GM10248 (cell line): ENCODE data around the gene IQCK.

Experiments
- CTCF ChIA-PET: fragments of 300-600 bp; sonication (Branson Sonifier 250); formaldehyde crosslinking; extraction: SDS; loops from one replicate; lab custom pipeline; 2021; ENCODE audit warnings: antibody characterized with exemption; lab: Yijun Ruan, JAX
- POLR2A ChIA-PET: fragments of 350-650 bp; sonication (Branson Sonifier 250); formaldehyde crosslinking; extraction: SDS; loops from one replicate; lab custom pipeline; 2020; ENCODE audit warnings: antibody characterized with exemption; lab: Yijun Ruan, JAX
- DNase-seq: peaks from one replicate; pipeline ENCODE4 v3.0.0; 2012; ENCODE audit errors: extremely low spot score
- CTCF ChIP-seq: IDR thresholded peaks from 2 replicates; pipeline ENCODE4 v1.5.1; 2012; ENCODE audit warnings: mild to moderate bottlenecking, low read depth; ENCODE audit errors: extremely low read depth, missing control alignments, control extremely low read depth

IQCK gene

GRCh38 chr16:19689342-19689741 lies 28.7 kb upstream of the IQCK start:
- ChIA-PET CTCF (interaction anchor here (1.4 kb wide), 1 partner anchor 10 kb away, joined by 4 read pairs; no protein-coding TSS in a partner anchor), POLR2A (interaction anchor here (0.6 kb wide), 1 partner anchor 22 kb away, joined by 6 read pairs; no protein-coding TSS in a partner anchor)
- DNase-seq = no peak
- TF ChIP-seq CTCF = no peak

GRCh38 chr16:19690196-19690595 lies 27.9 kb upstream of the IQCK start:
- ChIA-PET CTCF (interaction anchor here (1.4 kb wide), 1 partner anchor 9 kb away, joined by 4 read pairs; no protein-coding TSS in a partner anchor), POLR2A (interaction anchor here (0.7 kb wide), 1 partner anchor 135 kb away, joined by 3 read pairs; the partner anchor contains the start of gene VPS35L)
- no peak for DNase-seq
- TF ChIP-seq CTCF = no peak

DNA sequence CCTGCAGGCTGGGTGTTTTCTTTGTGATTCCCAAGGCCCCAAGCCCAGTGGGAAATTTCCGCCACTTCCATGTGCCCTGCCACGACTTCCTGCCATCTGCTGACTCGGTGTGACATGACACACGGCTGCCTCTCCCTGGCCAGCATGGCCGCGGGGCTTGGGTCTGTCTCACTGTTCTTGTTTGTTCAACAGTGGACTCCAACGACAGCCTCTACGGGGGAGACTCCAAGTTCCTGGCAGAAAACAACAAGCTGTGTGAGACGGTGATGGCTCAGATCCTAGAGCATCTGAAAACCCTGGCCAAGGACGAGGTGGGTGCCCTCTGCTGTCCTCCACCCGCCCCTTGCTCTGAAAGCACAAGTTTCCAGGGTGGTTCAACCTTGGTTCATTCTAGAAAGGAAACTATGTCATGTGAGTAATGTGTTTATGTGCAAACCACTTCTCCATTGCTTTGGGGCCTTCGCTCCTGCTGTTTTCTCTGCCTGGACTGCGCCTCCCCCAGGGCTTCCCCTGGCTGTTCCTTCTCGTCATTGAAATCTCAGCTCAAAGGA lies 26.8 kb upstream of the IQCK start:
- no peak for DNase-seq
- POLR2A ChIA-PET = no interaction called here
- TF ChIP-seq CTCF = no peak
- CTCF ChIA-PET = no interaction called here

GRCh38 chr16:19694989-19695388 lies 23.1 kb upstream of the IQCK start:
- no peak for DNase-seq
- ChIA-PET CTCF (interaction anchor here (1.6 to 2.1 kb wide), 2 partner anchors 14 to 18 kb away, joined by 3 to 7 read pairs; no protein-coding TSS in a partner anchor), POLR2A (no interaction called here)
- TF ChIP-seq CTCF = no peak

GRCh38 chr16:19696328-19696727 lies 21.7 kb upstream of the IQCK start:
- POLR2A ChIA-PET = no interaction called here
- CTCF ChIA-PET = interaction anchor here (1.2 to 2.1 kb wide), 3 partner anchors 10 to 211 kb away, joined by 3 to 7 read pairs (median 4); no protein-coding TSS in a partner anchor
- no peak for DNase-seq
- no peak for TF ChIP-seq CTCF

DNA sequence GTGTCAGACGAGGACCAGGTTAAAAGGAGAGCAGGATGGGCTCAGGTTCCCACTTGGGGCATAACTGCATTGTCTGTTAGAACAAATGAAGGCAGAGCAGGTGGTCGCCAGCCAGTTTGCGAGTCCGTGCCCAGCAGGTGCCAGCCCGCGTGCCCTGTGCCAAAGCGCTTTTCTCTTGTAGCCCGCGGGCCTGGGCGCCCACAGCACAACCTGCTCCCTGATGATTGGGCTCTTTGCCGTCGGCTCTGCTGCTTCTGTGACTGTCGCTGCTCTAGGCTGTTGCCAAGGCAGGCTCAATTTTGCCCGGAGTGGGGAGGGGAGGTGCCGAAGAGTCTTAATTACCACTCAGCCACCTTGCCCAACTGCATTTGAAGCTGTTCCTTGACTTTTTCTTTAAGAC lies 21.1 kb upstream of the IQCK start:
- CTCF ChIA-PET = interaction anchor here (1.2 to 2.1 kb wide), 2 partner anchors 16 to 210 kb away, joined by 3 to 7 read pairs; no protein-coding TSS in a partner anchor
- no peak for DNase-seq
- no peak for TF ChIP-seq CTCF
- POLR2A ChIA-PET = no interaction called here
